CD14-positive monocyte (primary cell): ENCODE data around the gene IKZF3. TPM values are rescaled to one million over a fixed set of nuclear protein-coding genes. Genes with fewer than 3 reads are reported as not detected.

ENCODE experiments used
- DNase-seq, 3 donors: peaks; one replicate each; pipeline ENCODE4 v3.0.0-alpha.2; 2011 to 2022
- H2AFZ ChIP-seq: 2 replicates; pipeline ENCODE4 v1.6.0; 2012; ENCODE audit warnings: mild to moderate bottlenecking, low read depth, low read length, inconsistent platforms; ENCODE audit not compliant: insufficient read depth, poor library complexity, severe bottlenecking
- H3K27ac ChIP-seq, 2 donors: 1 replicate in 1 of 2; 2 replicates in 1 of 2; pipeline ENCODE4 v1.5.1; 2012 to 2013; ENCODE audit warnings: low read length in 2 of 2, control low read depth in 1 of 2, inconsistent platforms in 1 of 2, low read depth in 1 of 2, mild to moderate bottlenecking in 1 of 2
- H3K27me3 ChIP-seq, 2 donors: one replicate each; pipeline versions ENCODE4 v1.6.0 to v1.6.1; 2011 to 2013; ENCODE audit warnings: low read length in 2 of 2; ENCODE audit not compliant: control insufficient read depth in 2 of 2, insufficient read depth in 2 of 2
- H3K36me3 ChIP-seq, 2 donors: replicated peaks in 1 of 2; 1 replicate in 1 of 2; 2 replicates in 1 of 2; pipeline versions ENCODE4 v1.5.1 to v1.6.1; 2012 to 2013; ENCODE audit warnings: low read length in 2 of 2, control low read depth in 1 of 2, inconsistent platforms in 1 of 2, mild to moderate bottlenecking in 1 of 2; ENCODE audit not compliant: insufficient read depth in 2 of 2, control insufficient read depth in 1 of 2
- H3K4me1 ChIP-seq, 2 donors: 1 replicate in 1 of 2; 2 replicates in 1 of 2; pipeline versions ENCODE4 v1.5.1 to v1.6.1; 2012 to 2013; ENCODE audit warnings: low read length in 2 of 2, control low read depth in 1 of 2, inconsistent platforms in 1 of 2, mild to moderate bottlenecking in 1 of 2, moderate library complexity in 1 of 2; ENCODE audit not compliant: insufficient read depth in 2 of 2, control insufficient read depth in 1 of 2
- H3K4me2 ChIP-seq: replicated peaks from 2 replicates; pipeline ENCODE3; 2012; ENCODE audit warnings: low read length, moderate library complexity, mild to moderate bottlenecking; ENCODE audit not compliant: poor library complexity, severe bottlenecking; ENCODE audit errors: extremely low read depth
- H3K4me3 ChIP-seq, 3 experiments: fragments of 200-600 bp in 1 of 3; sonication (generic) in 1 of 3; replicated peaks in 1 of 3; 1 replicate in 2 of 3; 2 replicates in 1 of 3; pipeline ENCODE4 v1.5.1; 2011 to 2013; ENCODE audit warnings: low read length in 3 of 3, mild to moderate bottlenecking in 3 of 3, control low read depth in 2 of 3, low read depth in 2 of 3, inconsistent platforms in 1 of 3, moderate library complexity in 1 of 3
- H3K79me2 ChIP-seq: 2 replicates; pipeline ENCODE4 v1.6.0; 2012; ENCODE audit warnings: mild to moderate bottlenecking, control low read depth, inconsistent platforms, low read length, moderate library complexity; ENCODE audit not compliant: insufficient read depth
- H3K9ac ChIP-seq: 2 replicates; pipeline ENCODE4 v1.6.0; 2017; ENCODE audit warnings: low read length, mild to moderate bottlenecking; ENCODE audit not compliant: insufficient read depth, poor library complexity, severe bottlenecking
- H3K9me3 ChIP-seq, 2 donors: replicated peaks in 1 of 2; 1 replicate in 1 of 2; 2 replicates in 1 of 2; pipeline versions ENCODE4 v1.5.1 to v1.6.1; 2012 to 2013; ENCODE audit warnings: low read length in 2 of 2, control low read depth in 1 of 2; ENCODE audit not compliant: control insufficient read depth in 1 of 2, insufficient read depth in 1 of 2
- H4K20me1 ChIP-seq: 2 replicates; pipeline ENCODE4 v1.6.0; 2012; ENCODE audit warnings: mild to moderate bottlenecking, low read length, control low read depth, moderate library complexity; ENCODE audit not compliant: insufficient read depth
- H3K27ac Mint-ChIP-seq, 7 donors: one replicate each; pipeline ENCODE4 v1.8.0; 2020; ENCODE audit warnings: mild to moderate bottlenecking in 7 of 7, mixed read lengths in 7 of 7, moderate library complexity in 6 of 7, inconsistent platforms in 2 of 7
- H3K27me3 Mint-ChIP-seq, 3 donors: one replicate each; pipeline ENCODE4 v1.8.0; 2021 to 2022; ENCODE audit warnings: low read depth in 3 of 3, mild to moderate bottlenecking in 3 of 3, mixed read lengths in 3 of 3, moderate library complexity in 3 of 3, inconsistent platforms in 1 of 3
- H3K36me3 Mint-ChIP-seq, 2 donors: one replicate each; pipeline ENCODE4 v1.8.0; 2020; ENCODE audit warnings: mixed read lengths in 2 of 2, inconsistent platforms in 1 of 2, mild to moderate bottlenecking in 1 of 2
- H3K4me1 Mint-ChIP-seq: one replicate; pipeline ENCODE4 v1.8.0; 2020; ENCODE audit warnings: mild to moderate bottlenecking, mixed read lengths
- H3K4me3 Mint-ChIP-seq, 2 donors: one replicate each; pipeline ENCODE4 v1.8.0; 2020; ENCODE audit warnings: mild to moderate bottlenecking in 2 of 2, mixed read lengths in 2 of 2, moderate library complexity in 1 of 2
- H3K9me3 Mint-ChIP-seq, 7 donors: one replicate each; pipeline ENCODE4 v1.8.0; 2020 to 2022; ENCODE audit warnings: mixed read lengths in 7 of 7, mild to moderate bottlenecking in 6 of 7, moderate library complexity in 6 of 7, inconsistent platforms in 2 of 7
- CTCF ChIP-seq: fragments of 200-600 bp; IDR thresholded peaks from one replicate; pipeline ENCODE4 v1.8.0; 2022; ENCODE audit warnings: antibody characterized with exemption, mild to moderate bottlenecking
- WGBS: methylation state at CpG from one replicate; pipeline ENCODE4 v1.1.5; 2013; ENCODE audit warnings: missing lambda C conversion rate; ENCODE audit not compliant: insufficient coverage; 5-methylcytosine and 5-hydroxymethylcytosine counted together
- intact Hi-C, 2 donors: fragments of 100-400 bp; cut with micrococcal nuclease; formaldehyde crosslinking; loops; one replicate each; pipeline versions ENCODE4 v1.15.0 to v1.15.1; 2023
- polyA plus RNA-seq, 3 donors: library from polyadenylated mRNA; depleted of rRNA in 1 of 3; unstranded in 2 of 3; stranded (reverse) in 1 of 3; fragments of 300-500 nt in 2 of 3; fragments of >200 nt in 1 of 3; fragmentation: Illumina TruSeq in 2 of 3; gene quantifications; 1 replicate in 2 of 3; 2 replicates in 1 of 3; pipeline ENCODE4 v1.2.3, GENCODE V29; 2012 to 2021

The IKZF3 gene
- polyA plus RNA-seq, 3 donors = 0.05 to 0.15 (median 0.05) TPM

- intact Hi-C loops = loop anchor here in 1 of 2 donors (10.0 kb wide), 1 partner anchor 212 kb away; no protein-coding TSS in a partner anchor
- Mint-ChIP-seq H3K4me1 (peaks cover 43% of the 10 kb centered on the region), H3K9me3 (peaks cover 0 to 5% (median 0%) of the 10 kb centered on the region in 7 donors), H3K27me3 (peaks cover 14 to 20% (median 16%) of the 10 kb centered on the region in 3 donors), H3K4me3 (no peak overlapping the region), H3K36me3 (no peaks in the 10 kb centered on the region), H3K27ac (peak overlapping the region in 1 of 7 donors; percentile 49)
- Histone ChIP-seq H3K9ac (no peak overlapping the region), H3K27ac (no peak overlapping the region), H3K4me1 (peaks cover 38 to 41% of the 10 kb centered on the region in 2 donors), H2AFZ (peak overlapping the region; percentile 91), H3K9me3 (no peaks in the 10 kb centered on the region), H3K36me3 (no peaks in the 10 kb centered on the region), H4K20me1 (no peaks in the 10 kb centered on the region), H3K79me2 (no peaks in the 10 kb centered on the region), H3K27me3 (peaks cover 0 to 2% of the 10 kb centered on the region in 2 donors), H3K4me2 (no peak overlapping the region), H3K4me3 (no peak overlapping the region)
- DNase-seq = no peak
- no peak for TF ChIP-seq CTCF
- no CpG with 5 or more reads among the region's 4 CpGs for WGBS
These were observed 106.9 kb downstream of the IKZF3 start for GRCh38 chr17:39757176-39757662.

- Histone ChIP-seq H3K9me3 (no peaks in the 10 kb centered on the region), H3K4me1 (peaks cover 38 to 41% of the 10 kb centered on the region in 2 donors), H3K27me3 (peaks cover 0 to 2% of the 10 kb centered on the region in 2 donors), H3K27ac (no peak overlapping the region), H3K36me3 (no peaks in the 10 kb centered on the region), H2AFZ (peak overlapping the region; percentile 91), H3K4me3 (no peak overlapping the region), H3K79me2 (no peaks in the 10 kb centered on the region), H3K4me2 (no peak overlapping the region), H3K9ac (no peak overlapping the region), H4K20me1 (no peaks in the 10 kb centered on the region)
- H3K27ac Mint-ChIP-seq = peak overlapping the region in 3 of 7 donors; percentile 61 to 90 (median 65)
- H3K27me3 Mint-ChIP-seq = peaks cover 12 to 22% (median 21%) of the 10 kb centered on the region in 3 donors
- H3K9me3 Mint-ChIP-seq = peaks cover 0 to 5% (median 0%) of the 10 kb centered on the region in 7 donors
- intact Hi-C loops = loop anchor here in 1 of 2 donors (10.0 kb wide), 1 partner anchor 212 kb away; no protein-coding TSS in a partner anchor
- no CpG with 5 or more reads among the region's 7 CpGs for WGBS
- peaks cover 43% of the 10 kb centered on the region for H3K4me1 Mint-ChIP-seq
- no peak for DNase-seq
- no peaks in the 10 kb centered on the region for H3K36me3 Mint-ChIP-seq
- TF ChIP-seq CTCF = no peak
- H3K4me3 Mint-ChIP-seq = peak overlapping the region in 1 of 2 donors; percentile 31
These were observed 107.6 kb downstream of the IKZF3 start for GRCh38 chr17:39756380-39757079.
